ENCODE results near the gene MTIF2.

- TF ChIP-seq POLR2AphosphoS5 (IDR thresholded peaks at IDR 0.05; ENCODE audit: low read depth, low read length): no peak
- TF ChIP-seq, protein P1, sequence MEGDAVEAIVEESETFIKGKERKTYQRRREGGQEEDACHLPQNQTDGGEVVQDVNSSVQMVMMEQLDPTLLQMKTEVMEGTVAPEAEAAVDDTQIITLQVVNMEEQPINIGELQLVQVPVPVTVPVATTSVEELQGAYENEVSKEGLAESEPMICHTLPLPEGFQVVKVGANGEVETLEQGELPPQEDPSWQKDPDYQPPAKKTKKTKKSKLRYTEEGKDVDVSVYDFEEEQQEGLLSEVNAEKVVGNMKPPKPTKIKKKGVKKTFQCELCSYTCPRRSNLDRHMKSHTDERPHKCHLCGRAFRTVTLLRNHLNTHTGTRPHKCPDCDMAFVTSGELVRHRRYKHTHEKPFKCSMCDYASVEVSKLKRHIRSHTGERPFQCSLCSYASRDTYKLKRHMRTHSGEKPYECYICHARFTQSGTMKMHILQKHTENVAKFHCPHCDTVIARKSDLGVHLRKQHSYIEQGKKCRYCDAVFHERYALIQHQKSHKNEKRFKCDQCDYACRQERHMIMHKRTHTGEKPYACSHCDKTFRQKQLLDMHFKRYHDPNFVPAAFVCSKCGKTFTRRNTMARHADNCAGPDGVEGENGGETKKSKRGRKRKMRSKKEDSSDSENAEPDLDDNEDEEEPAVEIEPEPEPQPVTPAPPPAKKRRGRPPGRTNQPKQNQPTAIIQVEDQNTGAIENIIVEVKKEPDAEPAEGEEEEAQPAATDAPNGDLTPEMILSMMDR (IDR thresholded peaks at IDR 0.05): no peak
- no peak for TF ChIP-seq TCF7L2 (IDR thresholded peaks at IDR 0.05; ENCODE audit: low read depth, low read length)
- TF ChIP-seq, protein P2, sequence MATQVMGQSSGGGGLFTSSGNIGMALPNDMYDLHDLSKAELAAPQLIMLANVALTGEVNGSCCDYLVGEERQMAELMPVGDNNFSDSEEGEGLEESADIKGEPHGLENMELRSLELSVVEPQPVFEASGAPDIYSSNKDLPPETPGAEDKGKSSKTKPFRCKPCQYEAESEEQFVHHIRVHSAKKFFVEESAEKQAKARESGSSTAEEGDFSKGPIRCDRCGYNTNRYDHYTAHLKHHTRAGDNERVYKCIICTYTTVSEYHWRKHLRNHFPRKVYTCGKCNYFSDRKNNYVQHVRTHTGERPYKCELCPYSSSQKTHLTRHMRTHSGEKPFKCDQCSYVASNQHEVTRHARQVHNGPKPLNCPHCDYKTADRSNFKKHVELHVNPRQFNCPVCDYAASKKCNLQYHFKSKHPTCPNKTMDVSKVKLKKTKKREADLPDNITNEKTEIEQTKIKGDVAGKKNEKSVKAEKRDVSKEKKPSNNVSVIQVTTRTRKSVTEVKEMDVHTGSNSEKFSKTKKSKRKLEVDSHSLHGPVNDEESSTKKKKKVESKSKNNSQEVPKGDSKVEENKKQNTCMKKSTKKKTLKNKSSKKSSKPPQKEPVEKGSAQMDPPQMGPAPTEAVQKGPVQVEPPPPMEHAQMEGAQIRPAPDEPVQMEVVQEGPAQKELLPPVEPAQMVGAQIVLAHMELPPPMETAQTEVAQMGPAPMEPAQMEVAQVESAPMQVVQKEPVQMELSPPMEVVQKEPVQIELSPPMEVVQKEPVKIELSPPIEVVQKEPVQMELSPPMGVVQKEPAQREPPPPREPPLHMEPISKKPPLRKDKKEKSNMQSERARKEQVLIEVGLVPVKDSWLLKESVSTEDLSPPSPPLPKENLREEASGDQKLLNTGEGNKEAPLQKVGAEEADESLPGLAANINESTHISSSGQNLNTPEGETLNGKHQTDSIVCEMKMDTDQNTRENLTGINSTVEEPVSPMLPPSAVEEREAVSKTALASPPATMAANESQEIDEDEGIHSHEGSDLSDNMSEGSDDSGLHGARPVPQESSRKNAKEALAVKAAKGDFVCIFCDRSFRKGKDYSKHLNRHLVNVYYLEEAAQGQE (IDR thresholded peaks at IDR 0.05; ENCODE audit: insufficient read depth in 1 of 2, low read depth in 2 of 2, low read length in 1 of 2): no peak
Observed at GRCh38 chr2:55242617-55243016, 26.4 kb downstream of the MTIF2 start.
